A549 (cell line): Measurements from ENCODE around the gene ARHGEF10L. TPM values are rescaled to one million over a fixed set of nuclear protein-coding genes. Genes with fewer than 3 reads are reported as not detected.

Source experiments
- ATAC-seq, 2 experiments: fragments of 200-7000 bp in 1 of 2; fragments of >200 bp in 1 of 2; cut with Nextera tagmentation in 1 of 2; cut with Tn5 transposase in 1 of 2; 3 replicates each; pipeline versions ENCODE4 v1.8.0 to v1.9.1; 2018 to 2020; ENCODE audit warnings: mild to moderate bottlenecking in 1 of 2, moderate library complexity in 1 of 2
- CTCF ChIA-PET: fragments of 300-600 bp; sonication (Branson Sonifier 250); formaldehyde crosslinking; extraction: SDS; loops from one replicate; lab custom pipeline; 2021; ENCODE audit warnings: antibody characterized with exemption, inconsistent platforms; lab: Yijun Ruan, JAX
- POLR2A ChIA-PET: fragments of 350-600 bp; formaldehyde crosslinking; extraction: SDS; loops from one replicate; lab custom pipeline; 2021; ENCODE audit warnings: antibody characterized with exemption, inconsistent platforms; lab: Yijun Ruan, JAX
- DNase-seq, 2 experiments: peaks; one replicate each; pipeline versions ENCODE4 v3.0.0 to v3.0.0-alpha.2; 2011 to 2016; ENCODE audit warnings: low read depth in 1 of 2, low spot score in 1 of 2
- FAIRE-seq: peaks from 2 replicates; lab custom pipeline; 2011; peaks lifted over from hg19 to GRCh38; lab: Jason Lieb, UNC
- H3K27ac ChIP-seq, 2 experiments: fragments of >200 bp; sonication (Bioruptor Twin); formaldehyde crosslinking; 3 replicates each; pipeline ENCODE4 v1.5.1; 2016 to 2017
- H3K4me1 ChIP-seq: fragments of >200 bp; sonication (Bioruptor Twin); formaldehyde crosslinking; 3 replicates; pipeline ENCODE4 v1.6.1; 2016
- H3K4me2 ChIP-seq: fragments of >200 bp; sonication (Bioruptor Twin); formaldehyde crosslinking; 3 replicates; pipeline ENCODE4 v1.6.1; 2016
- H3K4me3 ChIP-seq: fragments of >200 bp; sonication (Bioruptor Twin); formaldehyde crosslinking; 3 replicates; pipeline ENCODE4 v1.5.1; 2016
- H3K9me3 ChIP-seq: fragments of >200 bp; sonication (Bioruptor Twin); formaldehyde crosslinking; 3 replicates; pipeline ENCODE4 v1.6.1; 2016
- ATOH8 ChIP-seq: fragments of 250-450 bp; sonication (Bioruptor Pico); IDR thresholded peaks from 2 replicates; pipeline ENCODE4 v1.5.0; 2020; ENCODE audit warnings: low read depth, mild to moderate bottlenecking, moderate library complexity
- CHD4 ChIP-seq: fragments of 200-600 bp; sonication (generic); IDR thresholded peaks from 2 replicates; pipeline ENCODE4 v1.6.1; 2016; ENCODE audit warnings: antibody characterized with exemption, mild to moderate bottlenecking, borderline replicate concordance
- EHMT2 ChIP-seq: fragments of 200-600 bp; sonication (generic); IDR thresholded peaks from 2 replicates; pipeline ENCODE4 v1.6.1; 2016; ENCODE audit warnings: antibody characterized with exemption, low read depth, mild to moderate bottlenecking, moderate library complexity
- EP300 ChIP-seq, 2 experiments: fragments of >200 bp; sonication (Bioruptor Twin); formaldehyde crosslinking; IDR thresholded peaks; 2 replicates in 1 of 2; 3 replicates in 1 of 2; pipeline ENCODE4 v1.6.1; 2016 to 2017
- GATA3 ChIP-seq: IDR thresholded peaks from 2 replicates; pipeline ENCODE4 v1.6.1; 2012; ENCODE audit warnings: borderline replicate concordance
- HEYL ChIP-seq: fragments of 250-450 bp; sonication (Bioruptor Pico); IDR thresholded peaks from 2 replicates; pipeline ENCODE4 v1.8.0; 2021; ENCODE audit warnings: mild to moderate bottlenecking, moderate library complexity
- HMGXB4 ChIP-seq: fragments of 250-450 bp; sonication (Bioruptor Pico); IDR thresholded peaks from 2 replicates; pipeline ENCODE4 v1.5.0; 2021; ENCODE audit warnings: mild to moderate bottlenecking, moderate library complexity, borderline replicate concordance
- HOXA7 ChIP-seq: fragments of 250-450 bp; sonication (Bioruptor Pico); IDR thresholded peaks from 2 replicates; pipeline ENCODE4 v1.5.0; 2020; ENCODE audit warnings: mild to moderate bottlenecking, moderate library complexity
- HOXB13 ChIP-seq: fragments of 250-450 bp; sonication (Bioruptor Pico); IDR thresholded peaks from 2 replicates; pipeline ENCODE4 v1.5.0; 2020; ENCODE audit warnings: low read depth, mild to moderate bottlenecking, moderate library complexity
- JUN ChIP-seq, 2 experiments: fragments of >200 bp; sonication (Bioruptor Twin); formaldehyde crosslinking; IDR thresholded peaks; 2 replicates in 1 of 2; 3 replicates in 1 of 2; pipeline ENCODE4 v1.6.1; 2016 to 2017
- JUNB ChIP-seq: fragments of >200 bp; sonication (Bioruptor Twin); formaldehyde crosslinking; IDR thresholded peaks from 2 replicates; pipeline ENCODE4 v1.6.1; 2016
- KDM1A ChIP-seq: fragments of 200-600 bp; sonication (generic); IDR thresholded peaks from 2 replicates; pipeline ENCODE4 v1.6.1; 2016; ENCODE audit warnings: low read depth, mild to moderate bottlenecking
- MAFK ChIP-seq: fragments of 450-650 bp; IDR thresholded peaks from 2 replicates; pipeline ENCODE4 v1.6.1; 2014; ENCODE audit not compliant: partially characterized antibody
- MAZ ChIP-seq: fragments of 150-350 bp; IDR thresholded peaks from 2 replicates; pipeline ENCODE4 v1.6.1; 2014; ENCODE audit warnings: antibody characterized with exemption, low read depth, low read length, borderline replicate concordance
- NFE2L2 ChIP-seq: fragments of 150-350 bp; conservative IDR thresholded peaks from 2 replicates; pipeline ENCODE4 v1.6.1; 2014; ENCODE audit warnings: low read length
- PBX3 ChIP-seq: IDR thresholded peaks from 2 replicates; pipeline ENCODE4 v1.6.1; 2012
- POLR2AphosphoS2 ChIP-seq: conservative IDR thresholded peaks from 2 replicates; pipeline ENCODE4 v1.6.1; 2012; ENCODE audit warnings: low read length, improper control_type of control experiment, inconsistent platforms
- RAD21 ChIP-seq, 2 experiments: fragments of >200 bp in 1 of 2; sonication (Bioruptor Twin) in 1 of 2; formaldehyde crosslinking in 1 of 2; IDR thresholded peaks in 1 of 2; conservative IDR thresholded peaks in 1 of 2; 2 replicates in 1 of 2; 3 replicates in 1 of 2; pipeline ENCODE4 v1.6.1; 2012 to 2018; ENCODE audit warnings: inconsistent platforms in 1 of 2
- RARB ChIP-seq: fragments of 250-450 bp; sonication (Bioruptor Pico); IDR thresholded peaks from 2 replicates; pipeline ENCODE4 v1.8.0; 2021; ENCODE audit warnings: mild to moderate bottlenecking, moderate library complexity
- RCOR1 ChIP-seq: fragments of 150-350 bp; IDR thresholded peaks from 2 replicates; pipeline ENCODE4 v1.6.1; 2014; ENCODE audit warnings: antibody characterized with exemption, low read length, low read depth
- SMC3 ChIP-seq: fragments of >200 bp; sonication (Bioruptor Twin); formaldehyde crosslinking; IDR thresholded peaks from 3 replicates; pipeline ENCODE4 v1.6.1; 2018; ENCODE audit warnings: inconsistent platforms
- TFCP2L1 ChIP-seq: fragments of 250-450 bp; sonication (Bioruptor Pico); IDR thresholded peaks from 2 replicates; pipeline ENCODE4 v1.5.0; 2021; ENCODE audit warnings: mild to moderate bottlenecking
- TP53 ChIP-seq: fragments of 250-450 bp; sonication (Bioruptor Pico); IDR thresholded peaks from 2 replicates; pipeline ENCODE4 v1.5.0; 2021; ENCODE audit warnings: mild to moderate bottlenecking, moderate library complexity
- ZC3H11A ChIP-seq: fragments of 450-650 bp; IDR thresholded peaks from 2 replicates; pipeline ENCODE4 v1.6.1; 2014; ENCODE audit warnings: antibody characterized with exemption, mild to moderate bottlenecking
- WGBS: methylation state at CpG from one replicate; pipeline ENCODE4 v1.1.6; 2017; ENCODE audit errors: missing lambda C conversion rate; 5-methylcytosine and 5-hydroxymethylcytosine counted together
- polyA plus RNA-seq, 4 experiments: library from polyadenylated mRNA; depleted of rRNA in 3 of 4; stranded (reverse); fragments of >200 nt; fragmentation: RNase III in 1 of 4; extraction: RNeasy Plus Mini Kit Qiagen cat#74134 plus additional on column Dnase treatment in 1 of 4; gene quantifications; 2 replicates in 3 of 4; 3 replicates in 1 of 4; pipeline ENCODE4 v1.2.3, GENCODE V29; 2011 to 2017

ARHGEF10L gene
- polyA plus RNA-seq, 2 of the 4 experiments (the other 2 are of a cell fraction) = 3.5 to 5.2 TPM

- ChIA-PET POLR2A (interaction anchor here (0.5 kb wide), 1 partner anchor 9 kb away, joined by 4 read pairs; no protein-coding TSS in a partner anchor), CTCF (interaction anchor here (0.6 to 2.2 kb wide), 4 partner anchors 9 to 75 kb away, joined by 3 to 8 read pairs (median 6); no protein-coding TSS in a partner anchor)
- Histone ChIP-seq H3K4me2 (no peak overlapping the region), H3K27ac (peak overlapping the region in 1 of 2 experiments; percentile 36; a peak in 1 of 6 replicates), H3K4me3 (no peak overlapping the region), H3K4me1 (peaks cover 10% of the 10 kb centered on the region; the same call in 2 of the 3 replicates), H3K9me3 (no peaks in the 10 kb centered on the region)
- ATAC-seq (peak; percentile 36 to 45; a peak in 5 of 6 replicates), FAIRE-seq (no peak), DNase-seq (no peak)
- TF ChIP-seq ATOH8 (CRISPR knock-in tag) (no peak), HMGXB4 (CRISPR knock-in tag) (no peak), TP53 (CRISPR knock-in tag) (no peak), JUNB (no peak), HEYL (CRISPR knock-in tag) (no peak), NFE2L2 (no peak), GATA3 (no peak)
- WGBS = 73% methylated on average over 8 of the region's 8 CpGs
These were observed 7.6 kb upstream of the ARHGEF10L start for GRCh38 chr1:17531682-17532487.

GRCh38 chr1:17533201-17533600 is 6.3 kb upstream of the ARHGEF10L start:
- 96% methylated on average over 4 of the region's 4 CpGs for WGBS
- H3K4me3 ChIP-seq = no peak overlapping the region
- TF ChIP-seq HOXB13 (CRISPR knock-in tag) = no peak
- no peak for TF ChIP-seq TFCP2L1 (CRISPR knock-in tag)
- no peak for TF ChIP-seq EHMT2
- TF ChIP-seq RAD21 (conservative IDR thresholded peaks at IDR 0.05 in 1 of 2, IDR thresholded peaks at IDR 0.05 in 1 of 2) = no peak
- TF ChIP-seq POLR2AphosphoS2 = no peak
- no peaks in the 10 kb centered on the region for H3K4me1 ChIP-seq
- POLR2A ChIA-PET = no interaction called here
- no peak overlapping the region for H3K4me2 ChIP-seq
- CTCF ChIA-PET = no interaction called here
- no peak overlapping the region for H3K27ac ChIP-seq
- ATAC-seq (no peak), FAIRE-seq (no peak), DNase-seq (no peak)
- no peaks in the 10 kb centered on the region for H3K9me3 ChIP-seq

GRCh38 chr1:17535300-17535936 is 4.1 kb upstream of the ARHGEF10L start:
- ChIA-PET POLR2A (no interaction called here), CTCF (interaction anchor here (0.6 to 1.1 kb wide), 2 partner anchors 71 to 72 kb away, joined by 3 read pairs; no protein-coding TSS in a partner anchor)
- Histone ChIP-seq H3K4me1 (0 out of 3 replicates have a peak, but pooled peaks cover 3% of the 10 kb centered on the region), H3K9me3 (no peaks in the 10 kb centered on the region), H3K27ac (no peak overlapping the region), H3K4me2 (no peak overlapping the region), H3K4me3 (no peak overlapping the region)
- FAIRE-seq = no peak
- WGBS = 82% methylated on average over 6 of the region's 8 CpGs
- ATAC-seq = no peak
- DNase-seq = no peak
- no peak for TF ChIP-seq GATA3
- no peak for TF ChIP-seq ATOH8 (CRISPR knock-in tag)
- TF ChIP-seq KDM1A = no peak
- TF ChIP-seq MAFK = no peak
- no peak for TF ChIP-seq EHMT2
- no peak for TF ChIP-seq JUN (IDR thresholded peaks at IDR 0.05)
- TF ChIP-seq SMC3 = no peak
- TF ChIP-seq HEYL (CRISPR knock-in tag) = no peak
- no peak for TF ChIP-seq HMGXB4 (CRISPR knock-in tag)
- TF ChIP-seq TP53 (CRISPR knock-in tag) = no peak
- TF ChIP-seq PBX3 = no peak
- TF ChIP-seq RCOR1 = no peak
- TF ChIP-seq EP300 (IDR thresholded peaks at IDR 0.05) = no peak
- TF ChIP-seq RARB (CRISPR knock-in tag) = no peak
- no peak for TF ChIP-seq CHD4
- no peak for TF ChIP-seq HOXA7 (CRISPR knock-in tag)
- TF ChIP-seq ZC3H11A = no peak
- TF ChIP-seq MAZ = no peak
